Measurements from ENCODE around the gene SLC7A1. TPM values are rescaled to one million over a fixed set of nuclear protein-coding genes. Genes with fewer than 3 reads are reported as not detected.

SLC7A1 gene
- total RNA-seq, 2 experiments from 2014 or later = 39.5 to 141 TPM

DNA sequence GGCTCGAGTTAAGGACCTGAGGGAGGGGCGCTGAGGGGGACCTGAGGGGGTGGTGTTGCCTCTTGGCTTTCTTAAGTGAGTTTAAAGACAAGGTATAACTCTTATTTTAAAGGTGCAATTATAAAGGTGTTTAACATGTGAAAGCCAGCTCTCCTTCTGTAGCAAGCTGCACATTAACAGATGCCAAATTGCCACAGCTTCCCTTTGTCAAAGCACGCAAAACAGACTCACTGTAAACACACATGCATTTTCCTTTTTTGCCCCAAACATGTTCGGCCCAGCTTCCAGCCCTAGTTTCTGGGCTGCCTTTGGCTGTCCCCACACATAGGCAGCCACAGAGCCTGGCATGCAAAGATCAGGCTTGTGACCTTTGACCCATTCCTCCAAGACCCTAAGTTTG lies 111.9 kb downstream of the SLC7A1 start:
- TF ChIP-seq, protein P1, sequence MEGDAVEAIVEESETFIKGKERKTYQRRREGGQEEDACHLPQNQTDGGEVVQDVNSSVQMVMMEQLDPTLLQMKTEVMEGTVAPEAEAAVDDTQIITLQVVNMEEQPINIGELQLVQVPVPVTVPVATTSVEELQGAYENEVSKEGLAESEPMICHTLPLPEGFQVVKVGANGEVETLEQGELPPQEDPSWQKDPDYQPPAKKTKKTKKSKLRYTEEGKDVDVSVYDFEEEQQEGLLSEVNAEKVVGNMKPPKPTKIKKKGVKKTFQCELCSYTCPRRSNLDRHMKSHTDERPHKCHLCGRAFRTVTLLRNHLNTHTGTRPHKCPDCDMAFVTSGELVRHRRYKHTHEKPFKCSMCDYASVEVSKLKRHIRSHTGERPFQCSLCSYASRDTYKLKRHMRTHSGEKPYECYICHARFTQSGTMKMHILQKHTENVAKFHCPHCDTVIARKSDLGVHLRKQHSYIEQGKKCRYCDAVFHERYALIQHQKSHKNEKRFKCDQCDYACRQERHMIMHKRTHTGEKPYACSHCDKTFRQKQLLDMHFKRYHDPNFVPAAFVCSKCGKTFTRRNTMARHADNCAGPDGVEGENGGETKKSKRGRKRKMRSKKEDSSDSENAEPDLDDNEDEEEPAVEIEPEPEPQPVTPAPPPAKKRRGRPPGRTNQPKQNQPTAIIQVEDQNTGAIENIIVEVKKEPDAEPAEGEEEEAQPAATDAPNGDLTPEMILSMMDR (conservative IDR thresholded peaks at IDR 0.05; ENCODE audit: low read length) = no peak
- no peak for TF ChIP-seq EZH2phosphoT487 (IDR thresholded peaks at IDR 0.05; ENCODE audit: borderline replicate concordance, low read depth, low read length)
- H3K36me3 ChIP-seq (ENCODE audit: insufficient read depth, low read length) = no peaks in the 10 kb centered on the region
- no peaks in the 10 kb centered on the region for H4K20me1 ChIP-seq (ENCODE audit: insufficient read depth, low read length)
- H3K79me2 ChIP-seq (ENCODE audit: insufficient read depth, low read depth, low read length) = no peaks in the 10 kb centered on the region
- H3K9me2 ChIP-seq (ENCODE audit: insufficient read depth, low read length) = no peaks in the 10 kb centered on the region
- H2AFZ ChIP-seq (ENCODE audit: low read length) = no peak overlapping the region
- H3K27ac ChIP-seq (ENCODE audit: low read depth, low read length, poor library complexity, severe bottlenecking) = no peak overlapping the region
- CTCF ChIA-PET (ENCODE audit: unreplicated experiment) = no interaction called here
- peaks cover 5% of the 10 kb centered on the region for H3K4me1 ChIP-seq (ENCODE audit: insufficient read depth, low read length, poor library complexity, severe bottlenecking)
- BruUV-seq (replicated peaks) = no TSS peak
- DNase-seq (ENCODE audit: low spot score) = no peak
- H3K4me3 ChIP-seq (ENCODE audit: low read depth, low read length, poor library complexity, severe bottlenecking) = no peak overlapping the region
- no peaks in the 10 kb centered on the region for H3K9me3 ChIP-seq (ENCODE audit: low read length)
- POLR2A ChIA-PET = no interaction called here
- H3K4me2 ChIP-seq (ENCODE audit: low read length) = no peak overlapping the region
- intact Hi-C loops (cut with micrococcal nuclease; ENCODE audit: unreplicated experiment) = no loop called here

DNA sequence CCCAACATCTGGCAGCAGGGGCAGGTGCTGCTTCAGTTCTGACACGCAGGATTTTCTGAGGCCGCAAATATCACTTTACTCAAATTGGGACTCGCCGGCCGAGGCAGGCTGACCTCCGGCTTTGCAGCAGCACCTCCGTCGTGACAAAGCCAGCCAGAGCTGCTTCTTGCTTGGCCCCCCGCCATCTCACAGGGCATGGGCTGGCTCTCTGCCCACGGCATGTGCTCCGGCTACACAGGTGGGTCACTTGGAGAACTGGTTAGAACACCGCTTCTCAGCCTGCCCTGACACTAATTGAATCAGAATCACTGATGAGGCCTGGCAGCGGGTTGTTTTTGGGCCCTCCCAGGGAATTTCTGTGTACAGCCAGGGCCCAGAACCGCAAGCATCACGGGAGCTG lies 112.3 kb downstream of the SLC7A1 start:
- intact Hi-C loops (cut with micrococcal nuclease; ENCODE audit: unreplicated experiment) = no loop called here
- Histone ChIP-seq H3K4me2 (ENCODE audit: low read length) (no peak overlapping the region), H4K20me1 (ENCODE audit: insufficient read depth, low read length) (no peaks in the 10 kb centered on the region), H3K27ac (ENCODE audit: low read depth, low read length, poor library complexity, severe bottlenecking) (no peak overlapping the region), H3K9me3 (ENCODE audit: low read length) (no peaks in the 10 kb centered on the region), H3K4me1 (ENCODE audit: insufficient read depth, low read length, poor library complexity, severe bottlenecking) (peaks cover 5% of the 10 kb centered on the region), H3K4me3 (ENCODE audit: low read depth, low read length, poor library complexity, severe bottlenecking) (no peak overlapping the region), H2AFZ (ENCODE audit: low read length) (no peak overlapping the region), H3K9me2 (ENCODE audit: insufficient read depth, low read length) (no peaks in the 10 kb centered on the region), H3K36me3 (ENCODE audit: insufficient read depth, low read length) (no peaks in the 10 kb centered on the region), H3K79me2 (ENCODE audit: insufficient read depth, low read depth, low read length) (no peaks in the 10 kb centered on the region)
- DNase-seq (ENCODE audit: low spot score) = no peak
- no TSS peak for BruUV-seq (replicated peaks)
- ChIA-PET CTCF (ENCODE audit: unreplicated experiment) (no interaction called here), POLR2A (no interaction called here)
- TF ChIP-seq, protein P1 (conservative IDR thresholded peaks at IDR 0.05; ENCODE audit: low read length) = no peak
- TF ChIP-seq EZH2phosphoT487 (IDR thresholded peaks at IDR 0.05; ENCODE audit: borderline replicate concordance, low read depth, low read length) = no peak

DNA sequence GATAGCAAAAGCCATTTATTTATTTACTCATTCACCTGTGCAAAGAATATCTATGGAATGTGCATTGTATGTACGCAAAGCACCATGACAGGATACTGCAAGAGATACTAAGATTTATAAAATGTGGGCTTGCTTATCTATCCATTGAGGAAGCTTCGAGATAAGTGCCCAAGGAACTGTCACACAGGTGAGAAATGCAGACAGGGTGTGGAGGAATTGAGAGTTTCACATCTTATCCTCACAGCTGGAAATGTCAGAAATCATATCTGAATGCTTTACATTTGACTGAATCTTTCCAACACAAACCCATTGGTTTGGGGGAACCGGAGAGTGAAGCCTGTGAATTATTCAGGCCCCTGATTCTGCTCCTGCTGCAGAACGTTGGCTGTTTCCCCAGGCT lies 113.0 kb downstream of the SLC7A1 start:
- BruUV-seq (replicated peaks) = no TSS peak
- Histone ChIP-seq H3K79me2 (ENCODE audit: insufficient read depth, low read depth, low read length) (no peaks in the 10 kb centered on the region), H3K9me2 (ENCODE audit: insufficient read depth, low read length) (no peaks in the 10 kb centered on the region), H3K4me3 (ENCODE audit: low read depth, low read length, poor library complexity, severe bottlenecking) (no peak overlapping the region), H3K4me2 (ENCODE audit: low read length) (no peak overlapping the region), H3K9me3 (ENCODE audit: low read length) (no peaks in the 10 kb centered on the region), H2AFZ (ENCODE audit: low read length) (no peak overlapping the region), H3K36me3 (ENCODE audit: insufficient read depth, low read length) (no peaks in the 10 kb centered on the region), H4K20me1 (ENCODE audit: insufficient read depth, low read length) (no peaks in the 10 kb centered on the region), H3K4me1 (ENCODE audit: insufficient read depth, low read length, poor library complexity, severe bottlenecking) (peaks cover 5% of the 10 kb centered on the region), H3K27ac (ENCODE audit: low read depth, low read length, poor library complexity, severe bottlenecking) (no peak overlapping the region)
- no peak for DNase-seq (ENCODE audit: low spot score)
- ChIA-PET POLR2A (no interaction called here), CTCF (ENCODE audit: unreplicated experiment) (no interaction called here)
- TF ChIP-seq, protein P1 (conservative IDR thresholded peaks at IDR 0.05; ENCODE audit: low read length) = no peak
- no peak for TF ChIP-seq EZH2phosphoT487 (IDR thresholded peaks at IDR 0.05; ENCODE audit: borderline replicate concordance, low read depth, low read length)
- intact Hi-C loops (cut with micrococcal nuclease; ENCODE audit: unreplicated experiment) = no loop called here
